IMR-90 (cell line): ENCODE measurements around the gene BCL2L15. TPM values are rescaled to one million over a fixed set of nuclear protein-coding genes. Genes with fewer than 3 reads are reported as not detected.

Experiments
- ATAC-seq: fragments of 200-7000 bp; cut with Tn5 transposase; 2 replicates; pipeline ENCODE4 v1.9.1; 2020; ENCODE audit warnings: low read depth, mild to moderate bottlenecking, moderate library complexity
- BruUV-seq: library from RNA; stranded (reverse); fragments of 400-500 nt; replicated peaks from 2 replicates; lab custom pipeline; 2021; lab: Mats Ljungman, UMichigan
- CTCF ChIA-PET: fragments of 300-600 bp; formaldehyde crosslinking; extraction: SDS; loops from one replicate; lab custom pipeline; 2021; ENCODE audit warnings: antibody characterized with exemption; lab: Yijun Ruan, JAX
- POLR2A ChIA-PET: fragments of 300-600 bp; sonication (Branson Sonifier 250); formaldehyde crosslinking; loops from one replicate; lab custom pipeline; 2022; ENCODE audit warnings: antibody characterized with exemption; ENCODE audit not compliant: unreplicated experiment; lab: Charles Lee
- DNase-seq: peaks from one replicate; pipeline ENCODE4 v3.0.0; 2013
- H2AFZ ChIP-seq: replicated peaks from 2 replicates; pipeline ENCODE3; 2013; ENCODE audit warnings: low read length, mild to moderate bottlenecking; ENCODE audit not compliant: poor library complexity
- H2AK5ac ChIP-seq: 2 replicates; pipeline ENCODE4 v1.6.1; 2013; ENCODE audit warnings: low read depth, low read length, inconsistent platforms
- H2AK9ac ChIP-seq: replicated peaks from 2 replicates; pipeline ENCODE3; 2013; ENCODE audit warnings: mild to moderate bottlenecking, low read depth, low read length, moderate library complexity; ENCODE audit not compliant: poor library complexity
- H2BK120ac ChIP-seq: 2 replicates; pipeline ENCODE4 v1.6.1; 2013; ENCODE audit warnings: low read depth, low read length, inconsistent platforms
- H2BK15ac ChIP-seq: 3 replicates; pipeline ENCODE4 v1.6.1; 2013; ENCODE audit warnings: low read depth, low read length, inconsistent platforms
- H2BK20ac ChIP-seq: 2 replicates; pipeline ENCODE4 v1.6.1; 2013; ENCODE audit warnings: low read depth, mild to moderate bottlenecking, inconsistent platforms, low read length, moderate library complexity
- H2BK5ac ChIP-seq: 2 replicates; pipeline ENCODE4 v1.6.1; 2013; ENCODE audit warnings: mild to moderate bottlenecking, low read depth, low read length, inconsistent platforms; ENCODE audit not compliant: poor library complexity, severe bottlenecking
- H3K14ac ChIP-seq: replicated peaks from 2 replicates; pipeline ENCODE4 v1.6.1; 2013; ENCODE audit warnings: low read depth, low read length, inconsistent platforms
- H3K18ac ChIP-seq: 2 replicates; pipeline ENCODE4 v1.6.1; 2013; ENCODE audit warnings: low read depth, low read length, control low read depth
- H3K23ac ChIP-seq: 2 replicates; pipeline ENCODE4 v1.6.1; 2013; ENCODE audit warnings: low read depth, low read length, inconsistent platforms
- H3K27ac ChIP-seq: 2 replicates; pipeline ENCODE4 v1.5.1; 2013; ENCODE audit warnings: mild to moderate bottlenecking, control low read depth, low read length; ENCODE audit not compliant: insufficient read depth
- H3K27me3 ChIP-seq: 2 replicates; pipeline ENCODE4 v1.6.1; 2013; ENCODE audit warnings: low read length; ENCODE audit not compliant: control insufficient read depth, insufficient read depth
- H3K36me3 ChIP-seq: 2 replicates; pipeline ENCODE4 v1.6.1; 2013; ENCODE audit warnings: low read length, mixed read lengths; ENCODE audit not compliant: control insufficient read depth, insufficient read depth
- H3K4ac ChIP-seq: 2 replicates; pipeline ENCODE4 v1.6.1; 2013; ENCODE audit warnings: low read depth, low read length, inconsistent platforms
- H3K4me1 ChIP-seq: 2 replicates; pipeline ENCODE4 v1.6.1; 2013; ENCODE audit warnings: low read length, mixed read lengths; ENCODE audit not compliant: control insufficient read depth, insufficient read depth
- H3K4me2 ChIP-seq: 2 replicates; pipeline ENCODE4 v1.6.1; 2013; ENCODE audit warnings: low read depth, mild to moderate bottlenecking, control low read depth, low read length, moderate library complexity
- H3K4me3 ChIP-seq: 2 replicates; pipeline ENCODE4 v1.5.1; 2013; ENCODE audit warnings: low read depth, mild to moderate bottlenecking, control low read depth, low read length, moderate library complexity; ENCODE audit not compliant: insufficient read depth
- H3K56ac ChIP-seq: 2 replicates; pipeline ENCODE4 v1.6.1; 2013; ENCODE audit warnings: low read length, inconsistent platforms; ENCODE audit not compliant: insufficient read depth; ENCODE audit errors: extremely low read depth
- H3K79me1 ChIP-seq, 2 experiments: 2 replicates each; pipeline ENCODE4 v1.6.1; 2013; ENCODE audit warnings: low read length in 2 of 2, inconsistent platforms in 1 of 2, low read depth in 1 of 2
- H3K9ac ChIP-seq: 2 replicates; pipeline ENCODE4 v1.6.1; 2013; ENCODE audit warnings: low read depth, low read length, control low read depth
- H3K9me1 ChIP-seq: 2 replicates; pipeline ENCODE4 v1.6.1; 2013; ENCODE audit warnings: low read length, inconsistent platforms; ENCODE audit not compliant: insufficient read depth
- H3K9me3 ChIP-seq: 2 replicates; pipeline ENCODE4 v1.6.1; 2013; ENCODE audit warnings: low read length; ENCODE audit not compliant: control insufficient read depth, insufficient read depth
- H4K20me1 ChIP-seq: 2 replicates; pipeline ENCODE4 v1.6.1; 2013; ENCODE audit warnings: low read length, inconsistent platforms; ENCODE audit not compliant: insufficient read depth
- H4K5ac ChIP-seq: 2 replicates; pipeline ENCODE4 v1.6.1; 2013; ENCODE audit warnings: mild to moderate bottlenecking, low read depth, low read length, control low read depth
- H4K8ac ChIP-seq, 2 experiments: 2 replicates each; pipeline ENCODE4 v1.6.1; 2013; ENCODE audit warnings: low read depth in 2 of 2, low read length in 2 of 2, control low read depth in 1 of 2, inconsistent platforms in 1 of 2
- H4K91ac ChIP-seq: 2 replicates; pipeline ENCODE4 v1.6.1; 2013; ENCODE audit warnings: low read depth, low read length, inconsistent platforms; ENCODE audit not compliant: insufficient read depth
- BHLHE40 ChIP-seq: fragments of 150-350 bp; IDR thresholded peaks from 2 replicates; pipeline ENCODE4 v1.6.1; 2016; ENCODE audit warnings: mild to moderate bottlenecking, low read depth, low read length
- CEBPB ChIP-seq: IDR thresholded peaks from 2 replicates; pipeline ENCODE4 v1.6.1; 2012; ENCODE audit warnings: low read depth, low read length, improper control_type of control experiment
- CHD1 ChIP-seq: IDR thresholded peaks from 2 replicates; pipeline ENCODE4 v1.6.1; 2012; ENCODE audit warnings: low read depth, low read length, improper control_type of control experiment
- CTCF ChIP-seq: conservative IDR thresholded peaks from 2 replicates; pipeline ENCODE4 v1.5.1; 2012; ENCODE audit warnings: mild to moderate bottlenecking, low read depth, low read length, improper control_type of control experiment
- ELK1 ChIP-seq: fragments of 150-350 bp; IDR thresholded peaks from 2 replicates; pipeline ENCODE4 v1.6.1; 2016; ENCODE audit warnings: low read depth, mild to moderate bottlenecking, low read length, moderate library complexity, borderline replicate concordance
- FOS ChIP-seq: fragments of 150-350 bp; IDR thresholded peaks from 2 replicates; pipeline ENCODE4 v1.6.1; 2016; ENCODE audit warnings: low read depth, low read length
- MAFK ChIP-seq: IDR thresholded peaks from 2 replicates; pipeline ENCODE4 v1.6.1; 2012; ENCODE audit warnings: low read depth, low read length, improper control_type of control experiment
- MAZ ChIP-seq: IDR thresholded peaks from 2 replicates; pipeline ENCODE4 v1.6.1; 2012; ENCODE audit warnings: low read depth, mild to moderate bottlenecking, low read length, improper control_type of control experiment, moderate library complexity, borderline replicate concordance
- MXI1 ChIP-seq: IDR thresholded peaks from 2 replicates; pipeline ENCODE4 v1.6.1; 2012; ENCODE audit warnings: low read depth, mild to moderate bottlenecking, low read length, moderate library complexity, borderline replicate concordance
- NFE2L2 ChIP-seq: fragments of 150-350 bp; IDR thresholded peaks from 2 replicates; pipeline ENCODE4 v1.6.1; 2016; ENCODE audit warnings: low read depth, mild to moderate bottlenecking, low read length
- POLR2A ChIP-seq: IDR thresholded peaks from 2 replicates; pipeline ENCODE4 v1.6.1; 2012; ENCODE audit warnings: mild to moderate bottlenecking, low read depth, low read length
- RAD21 ChIP-seq: IDR thresholded peaks from 2 replicates; pipeline ENCODE4 v1.6.1; 2012; ENCODE audit warnings: low read length, improper control_type of control experiment
- RCOR1 ChIP-seq: IDR thresholded peaks from 2 replicates; pipeline ENCODE4 v1.6.1; 2012; ENCODE audit warnings: mild to moderate bottlenecking, low read length, improper control_type of control experiment; ENCODE audit not compliant: insufficient replicate concordance
- RFX5 ChIP-seq: IDR thresholded peaks from 2 replicates; pipeline ENCODE4 v1.8.0; 2012; ENCODE audit warnings: low read depth, mild to moderate bottlenecking, low read length, moderate library complexity
- SMC3 ChIP-seq: fragments of 150-350 bp; IDR thresholded peaks from 2 replicates; pipeline ENCODE4 v1.6.1; 2016; ENCODE audit warnings: low read depth, mild to moderate bottlenecking, antibody characterized with exemption, low read length, moderate library complexity
- USF2 ChIP-seq: fragments of 150-350 bp; IDR thresholded peaks from 2 replicates; pipeline ENCODE4 v1.6.1; 2017; ENCODE audit warnings: mild to moderate bottlenecking, antibody characterized with exemption, low read length, low read depth
- WGBS, 2 experiments: methylation state at CpG; one replicate each; pipeline versions ENCODE4 v1.1.5 to v1.1.7; 2013; ENCODE audit warnings: missing lambda C conversion rate in 2 of 2; ENCODE audit not compliant: insufficient read length in 1 of 2; ENCODE audit errors: extremely low coverage in 2 of 2; 5-methylcytosine and 5-hydroxymethylcytosine counted together
- dilution Hi-C: fragments of 300-500 bp; cut with HindIII; formaldehyde crosslinking; loops from one replicate; pipeline ENCODE4 v1.14.3; 2018; ENCODE audit warnings: low sequenced_read_pairs; ENCODE audit not compliant: unreplicated experiment
- in situ Hi-C: fragments of 300-500 bp; cut with MboI; formaldehyde crosslinking; loops from 3 replicates; pipeline ENCODE4 v1.14.3; 2019; ENCODE audit warnings: low sequenced_read_pairs, inconsistent platforms, mixed read lengths
- intact Hi-C: fragments of 100-400 bp; cut with micrococcal nuclease; formaldehyde crosslinking; loops from 2 replicates; pipeline ENCODE4 v1.10.0; 2022
- polyA plus RNA-seq, 3 experiments: library from polyadenylated mRNA; depleted of rRNA; stranded (reverse); fragments of >200 nt; gene quantifications; 2 replicates each; pipeline ENCODE4 v1.2.3, GENCODE V29; 2012; ENCODE audit warnings: low replicate concordance in 1 of 3
- total RNA-seq: library from RNA; depleted of rRNA; stranded (reverse); fragments of >200 nt; gene quantifications from 2 replicates; pipeline ENCODE4 v1.2.3, GENCODE V29; 2012

BCL2L15 gene
- total and polyA plus RNA-seq, 2 of the 4 experiments (the other 2 are of a cell fraction): under 0.01 to 0.15 TPM

GRCh38 chr1:113935970-113936369 is 48.6 kb upstream of the BCL2L15 start:
- WGBS, 2 experiments: no CpG with 5 or more reads among the region's 1 CpG
- no peak overlapping the region for H3K4me3 ChIP-seq
- TF ChIP-seq MAZ (no peak), ELK1 (no peak), USF2 (no peak), RFX5 (no peak), POLR2A (no peak), RAD21 (no peak), BHLHE40 (no peak), SMC3 (no peak), CEBPB (no peak), FOS (no peak), CTCF (no peak), CHD1 (no peak), MAFK (no peak), NFE2L2 (no peak), RCOR1 (no peak), MXI1 (no peak)
- in situ Hi-C loops (no loop called here), dilution Hi-C loops (no loop called here), intact Hi-C loops (loop anchor here (10.0 kb wide), 1 partner anchor 791 kb away; no protein-coding TSS in a partner anchor)
- H3K4me2 ChIP-seq: no peak overlapping the region
- no peak overlapping the region for H2AK5ac ChIP-seq
- no peak overlapping the region for H2BK20ac ChIP-seq
- no peak overlapping the region for H2AK9ac ChIP-seq
- ChIA-PET CTCF (no interaction called here), POLR2A (no interaction called here)
- H2BK15ac ChIP-seq: no peak overlapping the region; the same call in 2 of the 3 replicates
- no peak overlapping the region for H4K8ac ChIP-seq
- DNase-seq (no peak), ATAC-seq (no peak)
- no peak overlapping the region for H3K9ac ChIP-seq
- H4K91ac ChIP-seq: no peak overlapping the region
- H3K9me3 ChIP-seq: no peaks in the 10 kb centered on the region
- H3K27me3 ChIP-seq: no peaks in the 10 kb centered on the region
- no peak overlapping the region for H3K27ac ChIP-seq
- H2BK120ac ChIP-seq: no peak overlapping the region
- no peak overlapping the region for H4K5ac ChIP-seq
- H3K9me1 ChIP-seq: peaks cover 15% of the 10 kb centered on the region
- no peak overlapping the region for H3K56ac ChIP-seq
- no peak overlapping the region for H2AFZ ChIP-seq
- H3K14ac ChIP-seq: no peak overlapping the region
- no peak overlapping the region for H3K18ac ChIP-seq
- H4K20me1 ChIP-seq: peaks cover 72% of the 10 kb centered on the region
- H3K36me3 ChIP-seq: peaks cover 8% of the 10 kb centered on the region
- H3K4me1 ChIP-seq: peaks cover 2% of the 10 kb centered on the region; the same call in 1 of the 2 replicates
- H3K79me1 ChIP-seq: peaks cover 17 to 64% of the 10 kb centered on the region in 2 experiments
- H2BK5ac ChIP-seq: no peak overlapping the region
- no peak overlapping the region for H3K4ac ChIP-seq
- 0 out of 2 replicates have a peak overlapping the region, but pooled peaks have one; percentile 52 for H3K23ac ChIP-seq
- BruUV-seq: no TSS peak
